Rectal smooth muscle tissue (tissue), 1 donor: Measurements from ENCODE around the gene BTBD16.

Source experiments
- H3K27ac ChIP-seq: one replicate; pipeline ENCODE4 v1.7.0; 2013; ENCODE audit warnings: low read depth, low read length, inconsistent platforms
- H3K27me3 ChIP-seq: one replicate; pipeline ENCODE4 v1.7.0; 2013; ENCODE audit warnings: low read length; ENCODE audit not compliant: control insufficient read depth, insufficient read depth
- H3K36me3 ChIP-seq: one replicate; pipeline ENCODE4 v1.7.0; 2013; ENCODE audit warnings: low read length; ENCODE audit not compliant: control insufficient read depth, insufficient read depth
- H3K4me1 ChIP-seq: one replicate; pipeline ENCODE4 v1.7.0; 2013; ENCODE audit warnings: low read length; ENCODE audit not compliant: control insufficient read depth, insufficient read depth
- H3K4me3 ChIP-seq: one replicate; pipeline ENCODE4 v1.7.0; 2013; ENCODE audit warnings: low read length
- H3K9ac ChIP-seq: one replicate; pipeline ENCODE4 v1.7.0; 2013; ENCODE audit warnings: low read length

The BTBD16 gene

DNA sequence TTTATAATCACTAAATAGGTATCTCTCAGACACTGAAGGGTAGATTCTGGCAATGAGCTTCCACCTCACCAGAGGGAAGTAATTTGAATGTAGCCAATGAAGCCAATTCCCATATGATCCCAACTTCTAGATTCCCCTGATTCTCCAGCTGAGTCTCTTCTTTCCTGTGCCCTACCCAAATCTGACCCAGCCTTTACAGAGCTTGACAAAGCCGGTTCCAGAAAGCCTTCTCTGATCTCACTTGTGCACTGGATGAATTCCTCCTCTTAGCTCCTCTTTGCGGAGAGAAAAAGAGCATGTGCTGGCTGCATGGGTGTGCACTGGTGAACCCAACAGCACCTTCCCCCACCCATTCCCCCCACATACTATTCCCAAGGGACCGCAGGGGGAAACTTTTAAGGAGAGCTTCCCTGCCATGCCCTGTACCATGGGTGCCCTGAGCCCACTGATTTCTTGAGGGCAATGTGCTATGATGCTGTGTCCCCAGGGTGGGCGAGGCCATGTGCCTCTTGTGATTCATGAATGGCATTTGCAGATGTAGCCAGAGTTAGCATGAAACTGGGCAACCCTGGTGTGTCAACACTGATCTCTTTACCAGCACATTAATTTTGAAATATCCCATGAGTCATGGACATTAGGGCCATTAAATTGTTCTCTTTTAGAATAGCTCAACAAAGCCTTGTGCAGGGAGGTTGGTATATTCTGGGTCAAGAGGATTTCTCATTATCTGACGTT, 53.0 kb downstream of the BTBD16 start:
- H3K36me3 ChIP-seq: no peaks in the 10 kb centered on the region
- no peak overlapping the region for H3K27ac ChIP-seq
- no peaks in the 10 kb centered on the region for H3K27me3 ChIP-seq
- H3K4me3 ChIP-seq: no peak overlapping the region
- no peaks in the 10 kb centered on the region for H3K4me1 ChIP-seq
- H3K9ac ChIP-seq: no peak overlapping the region

GRCh38 chr10:122325235-122325634, 54.1 kb downstream of the BTBD16 start:
- H3K4me1 ChIP-seq: no peaks in the 10 kb centered on the region
- no peaks in the 10 kb centered on the region for H3K36me3 ChIP-seq
- H3K27me3 ChIP-seq: no peaks in the 10 kb centered on the region
- no peak overlapping the region for H3K9ac ChIP-seq
- no peak overlapping the region for H3K4me3 ChIP-seq
- no peak overlapping the region for H3K27ac ChIP-seq

DNA sequence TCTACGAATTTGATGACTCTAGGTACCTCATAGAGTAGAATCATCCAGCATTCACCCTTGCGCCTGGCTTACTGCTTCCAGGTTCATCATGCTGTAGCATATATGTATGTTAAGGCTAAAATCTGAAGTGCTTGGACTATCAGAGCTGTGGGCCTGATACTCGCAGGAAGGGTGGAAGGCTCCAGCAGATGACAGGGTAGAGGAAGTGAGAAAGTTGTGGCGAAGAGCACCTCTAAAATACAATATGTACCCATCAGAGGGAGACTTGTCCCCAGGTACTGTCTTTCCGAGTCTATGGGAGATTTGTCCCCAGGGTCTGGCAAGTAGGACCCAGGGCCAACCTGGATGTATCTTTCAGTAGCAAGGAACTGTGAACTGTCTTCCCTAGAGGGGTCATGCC, 55.3 kb downstream of the BTBD16 start:
- H3K27ac ChIP-seq: no peak overlapping the region
- no peaks in the 10 kb centered on the region for H3K4me1 ChIP-seq
- no peaks in the 10 kb centered on the region for H3K27me3 ChIP-seq
- H3K4me3 ChIP-seq: no peak overlapping the region
- H3K9ac ChIP-seq: no peak overlapping the region
- H3K36me3 ChIP-seq: no peaks in the 10 kb centered on the region

GRCh38 chr10:122326806-122327205, 55.7 kb downstream of the BTBD16 start:
- Histone ChIP-seq H3K27ac (no peak overlapping the region), H3K27me3 (no peaks in the 10 kb centered on the region), H3K4me3 (no peak overlapping the region), H3K9ac (no peak overlapping the region), H3K4me1 (no peaks in the 10 kb centered on the region), H3K36me3 (no peaks in the 10 kb centered on the region)

DNA sequence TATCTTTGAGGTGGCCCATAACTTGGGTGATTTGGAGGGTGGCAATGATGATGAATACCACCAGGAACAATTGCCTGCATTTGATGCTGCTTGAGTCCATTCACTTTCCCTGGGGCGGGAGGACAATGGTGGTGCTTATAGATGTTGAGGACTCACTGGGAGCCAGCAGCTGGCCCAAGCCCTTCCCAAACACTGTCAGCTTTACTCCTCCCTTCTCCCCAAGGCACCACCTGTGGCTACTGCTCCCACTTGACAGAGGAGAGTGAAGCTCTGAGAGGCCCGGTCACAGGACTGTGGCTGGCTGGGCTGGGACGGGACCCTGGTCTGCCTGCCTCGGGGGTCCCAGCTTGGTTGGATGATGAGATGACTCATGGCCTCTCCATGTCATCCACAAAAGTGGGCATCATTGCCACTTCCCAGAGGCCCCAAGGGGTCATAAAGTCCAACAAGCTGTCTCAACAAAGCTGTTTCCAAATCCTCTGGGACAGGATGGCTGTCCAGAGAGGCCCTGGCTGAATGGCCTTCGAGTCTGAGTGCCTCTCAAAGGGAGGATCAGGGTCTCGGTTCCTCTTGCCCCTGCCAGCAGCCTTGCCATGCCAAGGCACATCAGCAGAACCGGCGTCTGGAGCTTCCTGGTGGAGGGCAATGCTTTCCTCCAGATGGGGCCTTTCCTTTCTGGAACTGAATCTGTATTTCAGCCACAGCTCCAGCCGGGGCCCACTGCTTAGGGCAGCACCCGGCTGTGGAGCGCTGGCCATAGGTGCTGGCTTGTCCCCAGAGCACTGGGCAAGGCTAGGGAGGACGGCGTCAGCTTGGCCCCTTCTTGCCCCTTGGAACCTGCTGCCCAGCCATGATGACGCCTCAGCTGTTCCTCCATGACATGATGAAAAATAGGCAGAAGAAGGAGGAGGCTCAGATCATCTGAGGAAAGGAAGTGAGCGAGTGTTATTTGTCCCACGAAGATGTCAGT, 56.4 kb downstream of the BTBD16 start:
- Histone ChIP-seq H3K4me1 (no peaks in the 10 kb centered on the region), H3K9ac (no peak overlapping the region), H3K27ac (no peak overlapping the region), H3K27me3 (no peaks in the 10 kb centered on the region), H3K36me3 (no peaks in the 10 kb centered on the region), H3K4me3 (no peak overlapping the region)

- H3K4me1 ChIP-seq: no peaks in the 10 kb centered on the region
- H3K4me3 ChIP-seq: no peak overlapping the region
- no peaks in the 10 kb centered on the region for H3K36me3 ChIP-seq
- H3K9ac ChIP-seq: no peak overlapping the region
- H3K27me3 ChIP-seq: no peaks in the 10 kb centered on the region
- H3K27ac ChIP-seq: no peak overlapping the region
These were observed 57.6 kb downstream of the BTBD16 start for GRCh38 chr10:122328676-122329075.

DNA sequence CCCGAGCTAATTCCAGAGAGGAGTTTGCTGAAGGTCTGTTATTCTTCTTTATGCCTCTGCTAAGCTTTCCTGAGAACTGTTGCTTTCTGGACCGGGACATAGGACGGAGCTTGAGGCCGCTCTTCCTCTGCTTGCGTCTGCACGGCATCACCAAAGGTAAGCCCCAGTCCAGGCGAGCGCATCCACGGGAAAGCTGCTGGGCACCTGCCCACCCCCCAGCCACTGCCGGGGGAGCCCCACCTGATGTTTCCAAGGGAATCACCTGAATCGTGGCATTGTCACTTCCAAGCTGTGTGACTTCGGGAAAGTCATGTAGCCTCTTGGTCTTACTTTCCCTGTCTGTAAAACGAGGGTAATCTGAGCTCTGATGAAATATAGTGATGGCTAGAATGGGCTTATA, 58.3 kb downstream of the BTBD16 start:
- Histone ChIP-seq H3K4me1 (no peaks in the 10 kb centered on the region), H3K9ac (no peak overlapping the region), H3K27ac (no peak overlapping the region), H3K4me3 (no peak overlapping the region), H3K36me3 (no peaks in the 10 kb centered on the region), H3K27me3 (no peaks in the 10 kb centered on the region)

- Histone ChIP-seq H3K9ac (no peak overlapping the region), H3K27ac (no peak overlapping the region), H3K4me1 (no peaks in the 10 kb centered on the region), H3K4me3 (no peak overlapping the region), H3K36me3 (no peaks in the 10 kb centered on the region), H3K27me3 (no peaks in the 10 kb centered on the region)
These were observed 60.0 kb downstream of the BTBD16 start for GRCh38 chr10:122331100-122331499.

DNA sequence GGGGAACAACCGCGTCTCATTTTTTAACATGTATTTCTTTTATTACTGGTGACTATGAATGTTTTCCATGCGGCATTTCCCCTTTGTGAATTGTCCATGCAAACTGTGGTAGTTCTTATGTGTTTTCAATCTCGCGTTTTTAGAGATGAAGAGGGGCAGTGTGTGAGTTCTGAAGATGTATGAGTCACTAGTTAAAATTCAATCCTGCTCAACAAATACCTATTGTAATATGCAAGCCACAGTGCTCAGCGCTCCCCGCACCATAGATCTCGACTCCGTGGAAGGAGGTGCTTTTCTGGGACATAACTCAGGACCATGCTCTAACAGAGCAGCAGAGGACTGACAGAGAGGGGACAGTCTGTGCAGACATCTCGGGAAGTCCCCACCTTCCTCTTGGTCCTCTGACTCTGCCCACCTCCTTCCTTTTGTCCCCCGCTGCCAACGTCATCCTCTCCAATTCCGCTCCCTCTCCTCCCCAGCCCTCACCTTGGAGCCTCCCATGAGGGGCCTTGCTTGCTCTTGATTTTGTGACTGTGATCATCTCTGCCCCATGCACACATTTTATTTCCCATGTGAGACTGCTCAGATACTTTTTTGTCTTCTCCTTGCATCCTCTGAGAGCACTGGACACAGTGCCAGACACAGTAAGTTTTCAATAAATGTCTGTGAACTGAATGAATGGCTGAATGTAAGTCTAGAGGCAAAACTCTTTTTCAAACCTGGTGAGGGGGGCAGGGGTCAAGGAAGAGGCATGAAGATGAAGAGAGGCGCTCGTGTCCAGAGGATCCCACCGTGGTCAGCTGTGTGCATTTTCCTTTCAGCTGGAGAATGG, 60.7 kb downstream of the BTBD16 start:
- H3K4me3 ChIP-seq: no peak overlapping the region
- H3K9ac ChIP-seq: no peak overlapping the region
- no peaks in the 10 kb centered on the region for H3K27me3 ChIP-seq
- H3K4me1 ChIP-seq: no peaks in the 10 kb centered on the region
- H3K36me3 ChIP-seq: no peaks in the 10 kb centered on the region
- no peak overlapping the region for H3K27ac ChIP-seq

GRCh38 chr10:122333037-122333436, 61.9 kb downstream of the BTBD16 start:
- no peak overlapping the region for H3K27ac ChIP-seq

GRCh38 chr10:122336332-122336731, 65.2 kb downstream of the BTBD16 start:
- Histone ChIP-seq H3K9ac (no peak overlapping the region), H3K27me3 (no peaks in the 10 kb centered on the region), H3K4me1 (peaks cover 3% of the 10 kb centered on the region), H3K4me3 (no peak overlapping the region), H3K36me3 (no peaks in the 10 kb centered on the region), H3K27ac (no peak overlapping the region)

More at GRCh38 chr10:122333037-122333436, 61.9 kb downstream of the BTBD16 start:
- no peak overlapping the region for H3K9ac ChIP-seq
- H3K27me3 ChIP-seq: no peaks in the 10 kb centered on the region
- no peak overlapping the region for H3K4me3 ChIP-seq
- no peaks in the 10 kb centered on the region for H3K4me1 ChIP-seq
- no peaks in the 10 kb centered on the region for H3K36me3 ChIP-seq

- no peak overlapping the region for H3K27ac ChIP-seq
- no peak overlapping the region for H3K9ac ChIP-seq
- H3K4me1 ChIP-seq: peaks cover 3% of the 10 kb centered on the region
- no peak overlapping the region for H3K4me3 ChIP-seq
- H3K36me3 ChIP-seq: no peaks in the 10 kb centered on the region
- H3K27me3 ChIP-seq: no peaks in the 10 kb centered on the region
These were observed 65.9 kb downstream of the BTBD16 start for GRCh38 chr10:122336961-122337360.
